NCI-H1105 (cell line): ENCODE measurements around the gene PARN.
"Not testable (repeated sequence)": the region's sequence is repeated elsewhere in the genome, so short reads cannot be mapped to it uniquely, and the experiment has no call there.

Experiments
- DNase-seq: peaks from one replicate; lab custom pipeline; 2025; lab: John Stamatoyannopoulos, UW

Gene PARN

GRCh38 chr16:14400978-14401710 is 228.9 kb downstream of the PARN start:
- not testable (repeated sequence) for DNase-seq

GRCh38 chr16:14400285-14400977 is 229.6 kb downstream of the PARN start:
- DNase-seq: no peak

DNA sequence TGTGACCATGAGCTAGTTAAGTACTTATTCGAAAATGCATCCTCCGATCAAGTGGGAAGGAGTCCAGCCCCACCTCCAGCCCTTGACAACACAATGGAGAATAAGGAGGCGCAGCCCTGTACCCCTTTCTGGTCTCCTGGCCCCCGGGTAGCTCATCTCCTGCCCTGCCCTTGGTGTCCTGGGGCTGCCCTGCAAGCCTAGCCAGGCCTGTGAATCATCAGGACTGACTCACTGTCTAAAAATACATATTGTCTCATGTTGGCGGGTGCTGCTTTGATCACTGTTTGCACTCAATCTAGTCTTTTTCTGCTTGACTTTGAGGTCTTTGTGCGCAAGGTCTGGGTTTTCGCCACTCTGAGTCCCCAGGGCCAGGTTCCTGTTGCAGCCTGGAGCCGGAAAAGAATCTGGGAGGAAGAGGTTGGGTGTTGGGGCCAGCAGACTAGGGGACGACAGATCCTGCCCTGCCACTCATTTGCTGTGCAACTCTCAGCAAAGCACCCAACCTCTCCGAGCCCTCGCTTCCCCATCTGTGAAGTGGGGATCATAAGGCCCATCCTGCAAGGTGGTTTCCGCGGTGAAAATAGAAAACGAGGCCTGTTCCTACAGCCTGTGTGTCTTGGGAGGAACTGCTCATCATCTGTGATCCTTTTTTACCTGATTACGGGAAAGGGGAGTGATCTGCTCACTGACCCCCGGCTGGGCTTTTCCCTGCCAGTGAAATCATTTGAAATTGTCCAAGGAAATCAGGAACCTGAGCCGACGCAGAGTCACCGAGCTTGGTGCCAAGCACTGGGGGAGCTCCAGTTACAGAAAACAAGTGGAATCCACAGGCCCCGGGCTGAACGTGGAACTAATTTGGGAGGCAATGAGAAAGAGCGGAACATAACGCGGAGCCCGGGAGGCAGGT is 230.4 kb downstream of the PARN start:
- no peak for DNase-seq

DNA sequence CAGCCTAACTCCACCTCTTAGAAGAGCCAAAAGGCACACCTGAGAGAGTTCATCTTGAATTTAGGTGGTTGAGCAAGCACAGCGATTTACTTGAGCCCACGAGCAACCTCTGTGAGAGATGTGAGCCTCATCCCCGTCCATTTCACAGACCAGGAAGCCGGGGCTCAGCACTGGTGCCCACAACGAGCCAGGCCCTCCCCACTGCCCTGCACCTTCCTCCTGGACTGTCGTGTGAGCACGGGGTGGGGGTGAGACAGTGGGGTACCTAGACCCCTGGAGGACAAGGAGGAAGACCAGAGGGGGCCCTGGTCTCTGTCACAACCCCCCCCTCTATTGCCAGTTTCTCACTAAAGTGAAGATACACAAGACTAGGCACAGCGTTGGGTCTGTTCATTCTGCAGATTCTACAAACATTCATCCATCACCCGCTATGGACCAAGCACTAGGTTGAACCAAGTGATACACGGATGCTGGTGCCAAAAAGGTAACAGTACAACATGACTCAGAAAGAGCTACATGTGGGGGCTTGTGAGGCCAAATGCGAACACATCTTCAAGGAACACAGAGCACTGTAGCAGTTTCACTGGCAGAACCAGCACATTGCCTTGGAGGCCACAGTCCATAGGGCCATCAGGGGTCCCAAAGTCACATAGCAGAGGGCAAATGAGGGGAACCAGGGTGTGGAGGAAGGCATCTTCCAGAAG is 231.9 kb downstream of the PARN start:
- DNase-seq: no peak

GRCh38 chr16:14395710-14396304 is 234.3 kb downstream of the PARN start:
- not testable (repeated sequence) for DNase-seq

- DNase-seq: no peak
Observed at GRCh38 chr16:14394834-14395233, 235.2 kb downstream of the PARN start.

GRCh38 chr16:14392960-14393359 is 237.1 kb downstream of the PARN start:
- DNase-seq: no peak

- DNase-seq: no peak
Observed at GRCh38 chr16:14389359-14389758, 240.7 kb downstream of the PARN start.

DNA sequence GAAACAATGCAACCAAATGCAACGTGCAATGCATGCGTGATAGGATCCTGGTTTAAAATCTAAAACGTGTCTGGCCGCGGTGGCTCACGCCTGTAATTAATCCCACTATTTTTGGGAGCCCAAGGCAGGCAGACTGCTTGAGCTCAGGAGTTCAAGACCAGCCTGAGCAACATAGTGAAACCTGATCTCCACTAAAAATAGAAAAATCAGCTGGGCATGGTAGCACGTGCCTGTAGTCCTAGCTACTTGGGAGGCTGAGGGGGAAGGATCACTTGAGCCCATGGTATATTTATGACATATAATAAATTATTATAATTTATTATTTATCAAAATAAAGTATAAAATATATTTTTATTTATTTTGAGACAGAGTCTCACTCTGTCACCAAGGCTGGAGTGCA is 241.8 kb downstream of the PARN start:
- DNase-seq: no peak

DNA sequence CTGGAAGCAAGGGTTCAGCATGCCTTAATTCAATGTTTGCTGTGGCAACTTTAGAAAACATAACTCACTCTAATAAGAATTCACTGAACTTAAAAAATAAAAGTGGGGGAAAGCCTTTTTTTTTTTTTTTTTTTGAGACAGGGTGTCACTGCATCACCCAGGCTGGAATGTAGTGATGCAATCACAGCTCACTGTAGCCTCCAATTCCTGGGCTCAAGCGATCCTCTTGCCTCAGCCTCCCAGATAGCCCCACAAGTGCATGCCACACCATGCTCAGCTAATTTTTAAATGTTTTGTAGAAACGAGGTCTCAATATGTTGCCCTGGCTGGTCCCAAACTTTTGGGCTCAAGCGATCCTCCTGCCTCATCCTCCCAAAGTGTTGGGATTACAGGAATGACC is 243.9 kb downstream of the PARN start:
- no peak for DNase-seq
